Measurements from ENCODE around the gene KIAA1328. TPM values are rescaled to one million over a fixed set of nuclear protein-coding genes. Genes with fewer than 3 reads are reported as not detected.

Gene KIAA1328
- polyA plus RNA-seq, 2 of the 4 experiments (the other 2 are of a cell fraction), result 1.7 to 3.9 TPM

GRCh38 chr18:37261988-37262387 is 433.1 kb downstream of the KIAA1328 start (continued):
- TF ChIP-seq CTCF (IDR thresholded peaks at IDR 0.05), result no peak

GRCh38 chr18:37264956-37265355 is 436.0 kb downstream of the KIAA1328 start:
- Histone ChIP-seq H3K9me3 (no peaks in the 10 kb centered on the region), H3K4me2 (no peak overlapping the region), H3K4me1 (no peaks in the 10 kb centered on the region), H3K27ac (no peak overlapping the region), H3K4me3 (no peak overlapping the region)
- WGBS (ENCODE audit: missing lambda C conversion rate), result 48% methylated on average over 14 of the region's 14 CpGs
- FAIRE-seq, result no peak
- TF ChIP-seq MAZ (IDR thresholded peaks at IDR 0.05; ENCODE audit: borderline replicate concordance, low read depth, low read length) (no peak), BHLHE40 (IDR thresholded peaks at IDR 0.05; ENCODE audit: low read depth, low read length) (no peak), ZFP36 (IDR thresholded peaks at IDR 0.05; ENCODE audit: borderline replicate concordance, partially characterized antibody) (no peak), CBX8 (IDR thresholded peaks at IDR 0.05) (no peak), USF2 (IDR thresholded peaks at IDR 0.05) (no peak), BCL3 (IDR thresholded peaks at IDR 0.05) (no peak), RAD21 (conservative IDR thresholded peaks at IDR 0.05 in 1 of 2, IDR thresholded peaks at IDR 0.05 in 1 of 2) (no peak), JUN (IDR thresholded peaks at IDR 0.05) (no peak)
- no peak for DNase-seq (ENCODE audit: low read depth in 1 of 2, low spot score in 1 of 2)
- no peak for ATAC-seq
- ChIA-PET POLR2A (no interaction called here), CTCF (interaction anchor here (1.2 kb wide), 1 partner anchor 8 kb away, joined by 3 read pairs; no protein-coding TSS in a partner anchor)

- ChIA-PET POLR2A (no interaction called here), CTCF (interaction anchor here (1.2 kb wide), 1 partner anchor 8 kb away, joined by 3 read pairs; no protein-coding TSS in a partner anchor)
- DNase-seq (ENCODE audit: low read depth in 1 of 2, low spot score in 1 of 2), result no peak
- ATAC-seq, result no peak
- TF ChIP-seq HOXB5 (CRISPR knock-in tag; IDR thresholded peaks at IDR 0.05) (no peak), RARB (CRISPR knock-in tag; IDR thresholded peaks at IDR 0.05) (no peak), ZFP36 (IDR thresholded peaks at IDR 0.05; ENCODE audit: borderline replicate concordance, partially characterized antibody) (no peak), POLR2A (IDR thresholded peaks at IDR 0.05; ENCODE audit: low read length) (no peak), TFCP2L1 (CRISPR knock-in tag; IDR thresholded peaks at IDR 0.05) (no peak), REST (IDR thresholded peaks at IDR 0.05) (no peak), HOXB13 (CRISPR knock-in tag; IDR thresholded peaks at IDR 0.05; ENCODE audit: low read depth) (no peak), EHMT2 (IDR thresholded peaks at IDR 0.05; ENCODE audit: low read depth) (no peak), E2F6 (IDR thresholded peaks at IDR 0.05; ENCODE audit: borderline replicate concordance, low read depth) (no peak), ESRRA (IDR thresholded peaks at IDR 0.05; ENCODE audit: borderline replicate concordance, low read length) (no peak), CEBPB (IDR thresholded peaks at IDR 0.05) (no peak), ZC3H11A (IDR thresholded peaks at IDR 0.05) (no peak), MAZ (IDR thresholded peaks at IDR 0.05; ENCODE audit: borderline replicate concordance, low read depth, low read length) (no peak), POLR2AphosphoS2 (conservative IDR thresholded peaks at IDR 0.05; ENCODE audit: low read length) (no peak), JUNB (IDR thresholded peaks at IDR 0.05) (no peak), JUN (IDR thresholded peaks at IDR 0.05) (no peak)
- H3K4me3 ChIP-seq, result no peak overlapping the region
- WGBS (ENCODE audit: missing lambda C conversion rate), result 20% methylated on average over 1 of the region's 2 CpGs
- no peak overlapping the region for H3K27ac ChIP-seq
- FAIRE-seq, result no peak
- no peaks in the 10 kb centered on the region for H3K9me3 ChIP-seq
- no peaks in the 10 kb centered on the region for H3K4me1 ChIP-seq
- H3K4me2 ChIP-seq, result no peak overlapping the region
Measured at GRCh38 chr18:37265382-37265781, 436.5 kb downstream of the KIAA1328 start.
